IMR-90 (cell line): ENCODE measurements around the gene CLUH. TPM values are rescaled to one million over a fixed set of nuclear protein-coding genes. Genes with fewer than 3 reads are reported as not detected.

ENCODE experiments used
- ATAC-seq: fragments of 200-7000 bp; cut with Tn5 transposase; 2 replicates; pipeline ENCODE4 v1.9.1; 2020; ENCODE audit warnings: low read depth, mild to moderate bottlenecking, moderate library complexity
- BruUV-seq: library from RNA; stranded (reverse); fragments of 400-500 nt; replicated peaks from 2 replicates; lab custom pipeline; 2021; lab: Mats Ljungman, UMichigan
- CTCF ChIA-PET: fragments of 300-600 bp; formaldehyde crosslinking; extraction: SDS; loops from one replicate; lab custom pipeline; 2021; ENCODE audit warnings: antibody characterized with exemption; lab: Yijun Ruan, JAX
- POLR2A ChIA-PET: fragments of 300-600 bp; sonication (Branson Sonifier 250); formaldehyde crosslinking; loops from one replicate; lab custom pipeline; 2022; ENCODE audit warnings: antibody characterized with exemption; ENCODE audit not compliant: unreplicated experiment; lab: Charles Lee
- DNase-seq: peaks from one replicate; pipeline ENCODE4 v3.0.0; 2013
- H2AFZ ChIP-seq: replicated peaks from 2 replicates; pipeline ENCODE3; 2013; ENCODE audit warnings: low read length, mild to moderate bottlenecking; ENCODE audit not compliant: poor library complexity
- H2AK5ac ChIP-seq: 2 replicates; pipeline ENCODE4 v1.6.1; 2013; ENCODE audit warnings: low read depth, low read length, inconsistent platforms
- H2AK9ac ChIP-seq: replicated peaks from 2 replicates; pipeline ENCODE3; 2013; ENCODE audit warnings: mild to moderate bottlenecking, low read depth, low read length, moderate library complexity; ENCODE audit not compliant: poor library complexity
- H2BK120ac ChIP-seq: 2 replicates; pipeline ENCODE4 v1.6.1; 2013; ENCODE audit warnings: low read depth, low read length, inconsistent platforms
- H2BK15ac ChIP-seq: 3 replicates; pipeline ENCODE4 v1.6.1; 2013; ENCODE audit warnings: low read depth, low read length, inconsistent platforms
- H2BK20ac ChIP-seq: 2 replicates; pipeline ENCODE4 v1.6.1; 2013; ENCODE audit warnings: low read depth, mild to moderate bottlenecking, inconsistent platforms, low read length, moderate library complexity
- H2BK5ac ChIP-seq: 2 replicates; pipeline ENCODE4 v1.6.1; 2013; ENCODE audit warnings: mild to moderate bottlenecking, low read depth, low read length, inconsistent platforms; ENCODE audit not compliant: poor library complexity, severe bottlenecking
- H3K14ac ChIP-seq: replicated peaks from 2 replicates; pipeline ENCODE4 v1.6.1; 2013; ENCODE audit warnings: low read depth, low read length, inconsistent platforms
- H3K18ac ChIP-seq: 2 replicates; pipeline ENCODE4 v1.6.1; 2013; ENCODE audit warnings: low read depth, low read length, control low read depth
- H3K23ac ChIP-seq: 2 replicates; pipeline ENCODE4 v1.6.1; 2013; ENCODE audit warnings: low read depth, low read length, inconsistent platforms
- H3K27ac ChIP-seq: 2 replicates; pipeline ENCODE4 v1.5.1; 2013; ENCODE audit warnings: mild to moderate bottlenecking, control low read depth, low read length; ENCODE audit not compliant: insufficient read depth
- H3K27me3 ChIP-seq: 2 replicates; pipeline ENCODE4 v1.6.1; 2013; ENCODE audit warnings: low read length; ENCODE audit not compliant: control insufficient read depth, insufficient read depth
- H3K36me3 ChIP-seq: 2 replicates; pipeline ENCODE4 v1.6.1; 2013; ENCODE audit warnings: low read length, mixed read lengths; ENCODE audit not compliant: control insufficient read depth, insufficient read depth
- H3K4ac ChIP-seq: 2 replicates; pipeline ENCODE4 v1.6.1; 2013; ENCODE audit warnings: low read depth, low read length, inconsistent platforms
- H3K4me1 ChIP-seq: 2 replicates; pipeline ENCODE4 v1.6.1; 2013; ENCODE audit warnings: low read length, mixed read lengths; ENCODE audit not compliant: control insufficient read depth, insufficient read depth
- H3K4me2 ChIP-seq: 2 replicates; pipeline ENCODE4 v1.6.1; 2013; ENCODE audit warnings: low read depth, mild to moderate bottlenecking, control low read depth, low read length, moderate library complexity
- H3K4me3 ChIP-seq: 2 replicates; pipeline ENCODE4 v1.5.1; 2013; ENCODE audit warnings: low read depth, mild to moderate bottlenecking, control low read depth, low read length, moderate library complexity; ENCODE audit not compliant: insufficient read depth
- H3K56ac ChIP-seq: 2 replicates; pipeline ENCODE4 v1.6.1; 2013; ENCODE audit warnings: low read length, inconsistent platforms; ENCODE audit not compliant: insufficient read depth; ENCODE audit errors: extremely low read depth
- H3K79me1 ChIP-seq, 2 experiments: 2 replicates each; pipeline ENCODE4 v1.6.1; 2013; ENCODE audit warnings: low read length in 2 of 2, inconsistent platforms in 1 of 2, low read depth in 1 of 2
- H3K9ac ChIP-seq: 2 replicates; pipeline ENCODE4 v1.6.1; 2013; ENCODE audit warnings: low read depth, low read length, control low read depth
- H3K9me1 ChIP-seq: 2 replicates; pipeline ENCODE4 v1.6.1; 2013; ENCODE audit warnings: low read length, inconsistent platforms; ENCODE audit not compliant: insufficient read depth
- H3K9me3 ChIP-seq: 2 replicates; pipeline ENCODE4 v1.6.1; 2013; ENCODE audit warnings: low read length; ENCODE audit not compliant: control insufficient read depth, insufficient read depth
- H4K20me1 ChIP-seq: 2 replicates; pipeline ENCODE4 v1.6.1; 2013; ENCODE audit warnings: low read length, inconsistent platforms; ENCODE audit not compliant: insufficient read depth
- H4K5ac ChIP-seq: 2 replicates; pipeline ENCODE4 v1.6.1; 2013; ENCODE audit warnings: mild to moderate bottlenecking, low read depth, low read length, control low read depth
- H4K8ac ChIP-seq, 2 experiments: 2 replicates each; pipeline ENCODE4 v1.6.1; 2013; ENCODE audit warnings: low read depth in 2 of 2, low read length in 2 of 2, control low read depth in 1 of 2, inconsistent platforms in 1 of 2
- H4K91ac ChIP-seq: 2 replicates; pipeline ENCODE4 v1.6.1; 2013; ENCODE audit warnings: low read depth, low read length, inconsistent platforms; ENCODE audit not compliant: insufficient read depth
- BHLHE40 ChIP-seq: fragments of 150-350 bp; IDR thresholded peaks from 2 replicates; pipeline ENCODE4 v1.6.1; 2016; ENCODE audit warnings: mild to moderate bottlenecking, low read depth, low read length
- CEBPB ChIP-seq: IDR thresholded peaks from 2 replicates; pipeline ENCODE4 v1.6.1; 2012; ENCODE audit warnings: low read depth, low read length, improper control_type of control experiment
- CTCF ChIP-seq: conservative IDR thresholded peaks from 2 replicates; pipeline ENCODE4 v1.5.1; 2012; ENCODE audit warnings: mild to moderate bottlenecking, low read depth, low read length, improper control_type of control experiment
- ELK1 ChIP-seq: fragments of 150-350 bp; IDR thresholded peaks from 2 replicates; pipeline ENCODE4 v1.6.1; 2016; ENCODE audit warnings: low read depth, mild to moderate bottlenecking, low read length, moderate library complexity, borderline replicate concordance
- FOS ChIP-seq: fragments of 150-350 bp; IDR thresholded peaks from 2 replicates; pipeline ENCODE4 v1.6.1; 2016; ENCODE audit warnings: low read depth, low read length
- MAFK ChIP-seq: IDR thresholded peaks from 2 replicates; pipeline ENCODE4 v1.6.1; 2012; ENCODE audit warnings: low read depth, low read length, improper control_type of control experiment
- MAZ ChIP-seq: IDR thresholded peaks from 2 replicates; pipeline ENCODE4 v1.6.1; 2012; ENCODE audit warnings: low read depth, mild to moderate bottlenecking, low read length, improper control_type of control experiment, moderate library complexity, borderline replicate concordance
- MXI1 ChIP-seq: IDR thresholded peaks from 2 replicates; pipeline ENCODE4 v1.6.1; 2012; ENCODE audit warnings: low read depth, mild to moderate bottlenecking, low read length, moderate library complexity, borderline replicate concordance
- POLR2A ChIP-seq: IDR thresholded peaks from 2 replicates; pipeline ENCODE4 v1.6.1; 2012; ENCODE audit warnings: mild to moderate bottlenecking, low read depth, low read length
- RAD21 ChIP-seq: IDR thresholded peaks from 2 replicates; pipeline ENCODE4 v1.6.1; 2012; ENCODE audit warnings: low read length, improper control_type of control experiment
- RCOR1 ChIP-seq: IDR thresholded peaks from 2 replicates; pipeline ENCODE4 v1.6.1; 2012; ENCODE audit warnings: mild to moderate bottlenecking, low read length, improper control_type of control experiment; ENCODE audit not compliant: insufficient replicate concordance
- SMC3 ChIP-seq: fragments of 150-350 bp; IDR thresholded peaks from 2 replicates; pipeline ENCODE4 v1.6.1; 2016; ENCODE audit warnings: low read depth, mild to moderate bottlenecking, antibody characterized with exemption, low read length, moderate library complexity
- WGBS, 2 experiments: methylation state at CpG; one replicate each; pipeline versions ENCODE4 v1.1.5 to v1.1.7; 2013; ENCODE audit warnings: missing lambda C conversion rate in 2 of 2; ENCODE audit not compliant: insufficient read length in 1 of 2; ENCODE audit errors: extremely low coverage in 2 of 2; 5-methylcytosine and 5-hydroxymethylcytosine counted together
- dilution Hi-C: fragments of 300-500 bp; cut with HindIII; formaldehyde crosslinking; loops from one replicate; pipeline ENCODE4 v1.14.3; 2018; ENCODE audit warnings: low sequenced_read_pairs; ENCODE audit not compliant: unreplicated experiment
- in situ Hi-C: fragments of 300-500 bp; cut with MboI; formaldehyde crosslinking; loops from 3 replicates; pipeline ENCODE4 v1.14.3; 2019; ENCODE audit warnings: low sequenced_read_pairs, inconsistent platforms, mixed read lengths
- intact Hi-C: fragments of 100-400 bp; cut with micrococcal nuclease; formaldehyde crosslinking; loops from 2 replicates; pipeline ENCODE4 v1.10.0; 2022
- polyA plus RNA-seq, 3 experiments: library from polyadenylated mRNA; depleted of rRNA; stranded (reverse); fragments of >200 nt; gene quantifications; 2 replicates each; pipeline ENCODE4 v1.2.3, GENCODE V29; 2012; ENCODE audit warnings: low replicate concordance in 1 of 3
- total RNA-seq: library from RNA; depleted of rRNA; stranded (reverse); fragments of >200 nt; gene quantifications from 2 replicates; pipeline ENCODE4 v1.2.3, GENCODE V29; 2012

The CLUH gene
- total and polyA plus RNA-seq, 2 of the 4 experiments (the other 2 are of a cell fraction): 12.9 to 42.0 TPM

- intact Hi-C loops (no loop called here), dilution Hi-C loops (no loop called here), in situ Hi-C loops (no loop called here)
- Histone ChIP-seq H4K20me1 (peaks cover 27% of the 10 kb centered on the region), H3K18ac (no peak overlapping the region), H3K79me1 (peaks cover 0 to 33% of the 10 kb centered on the region in 2 experiments; a peak in 2 of 4 replicates), H4K91ac (no peak overlapping the region), H3K4me2 (no peak overlapping the region), H2BK15ac (no peak overlapping the region), H2BK5ac (no peak overlapping the region), H4K5ac (no peak overlapping the region), H2AK5ac (no peak overlapping the region), H3K9ac (no peak overlapping the region), H2BK120ac (no peak overlapping the region), H4K8ac (0 out of 4 replicates have a peak overlapping the region, but pooled peaks of 1 of the 2 experiments have one; percentile 28), H3K27ac (no peak overlapping the region), H3K36me3 (peaks cover 24% of the 10 kb centered on the region), H3K27me3 (no peaks in the 10 kb centered on the region), H3K4me1 (peaks cover 5% of the 10 kb centered on the region; the same call in 1 of the 2 replicates), H3K9me3 (no peaks in the 10 kb centered on the region), H3K9me1 (peaks cover 9% of the 10 kb centered on the region; the same call in 1 of the 2 replicates), H3K14ac (no peak overlapping the region; the same call in 1 of the 2 replicates), H3K4me3 (no peak overlapping the region), H2AK9ac (no peak overlapping the region), H3K23ac (no peak overlapping the region; the same call in 1 of the 2 replicates), H3K56ac (no peak overlapping the region), H3K4ac (no peak overlapping the region), H2AFZ (no peak overlapping the region), H2BK20ac (no peak overlapping the region)
- no TSS peak for BruUV-seq
- POLR2A ChIA-PET: no interaction called here
- WGBS, 2 experiments: 62% methylated on average over 19 of the region's 40 CpGs; no CpG with 5 or more reads in 1 of the 2 experiments
- ATAC-seq (no peak), DNase-seq (no peak)
- TF ChIP-seq MAZ (no peak), RCOR1 (no peak), MXI1 (no peak), CEBPB (no peak), RAD21 (no peak), FOS (no peak), BHLHE40 (no peak), CTCF (no peak), SMC3 (no peak), ELK1 (no peak), MAFK (no peak), POLR2A (no peak)
- CTCF ChIA-PET: no interaction called here
Measured at GRCh38 chr17:2689411-2690164, 22.0 kb downstream of the CLUH start.
